ENCODE data around the gene SORL1-AS1.

The SORL1-AS1 gene

GRCh38 chr11:121453589-121454299, 977 bp upstream of the SORL1-AS1 start:
- peak overlapping the region; percentile 93 for H3K4me3 ChIP-seq (ENCODE audit: low read depth, low read length)
- no peak for TF ChIP-seq CTCF (IDR thresholded peaks at IDR 0.05; ENCODE audit: borderline replicate concordance, insufficient read depth, low read depth, low read length)

DNA sequence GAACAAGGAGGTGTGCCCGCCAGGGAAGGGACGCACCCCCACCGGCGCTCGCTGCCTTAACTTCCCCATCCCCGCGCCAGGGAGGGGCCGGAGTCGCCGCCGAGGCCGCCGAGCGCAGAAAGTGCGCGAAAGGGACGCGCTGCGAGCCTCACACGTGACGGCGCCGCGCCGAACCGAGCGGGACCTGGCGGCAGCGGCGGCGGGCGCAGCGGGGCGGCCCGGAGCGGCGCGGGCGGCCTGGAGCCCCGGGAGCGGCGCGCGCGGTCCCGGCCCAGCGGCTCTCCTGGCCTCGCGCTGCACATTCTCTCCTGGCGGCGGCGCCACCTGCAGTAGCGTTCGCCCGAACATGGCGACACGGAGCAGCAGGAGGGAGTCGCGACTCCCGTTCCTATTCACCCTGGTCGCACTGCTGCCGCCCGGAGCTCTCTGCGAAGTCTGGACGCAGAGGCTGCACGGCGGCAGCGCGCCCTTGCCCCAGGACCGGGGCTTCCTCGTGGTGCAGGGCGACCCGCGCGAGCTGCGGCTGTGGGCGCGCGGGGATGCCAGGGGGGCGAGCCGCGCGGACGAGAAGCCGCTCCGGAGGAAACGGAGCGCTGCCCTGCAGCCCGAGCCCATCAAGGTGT, 670 bp downstream of the SORL1-AS1 start, which contains the start of gene SORL1:
SORL1 (plus strand) TSS at position 329 of the 623 bp plus-strand sequence; CDS start at position 347, 18 bp downstream.
- peak within 1 kb of the TSS; percentile 93 for H3K4me3 ChIP-seq (ENCODE audit: low read depth, low read length)
- TF ChIP-seq CTCF (IDR thresholded peaks at IDR 0.05; ENCODE audit: borderline replicate concordance, insufficient read depth, low read depth, low read length) = peak; percentile 81

DNA sequence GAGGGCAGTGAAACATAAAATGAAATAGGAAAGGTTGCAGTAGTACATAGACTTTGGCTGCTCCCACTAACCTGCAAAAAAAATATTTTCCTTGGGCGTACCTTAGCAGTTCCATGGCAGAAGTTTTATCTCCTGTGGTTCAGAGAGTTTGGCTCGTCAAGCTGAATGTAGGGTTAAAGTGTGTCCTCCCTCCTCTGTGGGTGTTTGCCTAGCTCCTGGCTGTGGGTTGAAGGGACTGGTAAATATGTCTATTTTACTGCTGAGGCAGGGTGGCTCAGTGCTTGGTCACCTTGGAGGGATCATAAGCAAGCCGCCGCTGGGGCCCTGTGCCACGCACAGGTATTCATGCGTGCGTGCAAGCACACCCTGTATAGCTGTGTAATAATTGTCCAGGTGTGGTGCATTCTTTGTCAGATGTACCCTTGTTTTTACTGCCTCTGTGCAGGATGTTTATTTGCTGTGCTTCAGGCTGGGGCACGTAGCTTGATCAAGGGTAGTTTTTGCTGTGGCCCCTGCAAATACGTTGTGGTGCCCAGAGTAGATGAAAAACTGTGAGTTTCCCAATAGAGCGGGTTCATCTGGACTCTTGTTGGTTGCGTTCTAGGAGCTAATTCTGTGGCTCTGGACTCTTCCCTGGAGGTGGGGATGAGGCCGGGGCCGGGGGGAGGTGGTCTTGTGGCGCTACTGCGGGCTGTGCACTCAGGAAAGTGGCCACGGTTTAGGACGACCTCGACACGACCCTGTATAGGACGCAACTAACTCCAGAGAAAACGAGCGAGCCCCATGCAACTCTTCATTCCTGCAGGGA, 1.4 kb downstream of the SORL1-AS1 start:
- H3K4me3 ChIP-seq (ENCODE audit: low read depth, low read length) = peak overlapping the region; percentile 93
- TF ChIP-seq CTCF (IDR thresholded peaks at IDR 0.05; ENCODE audit: borderline replicate concordance, insufficient read depth, low read depth, low read length) = no peak

- H3K4me3 ChIP-seq (ENCODE audit: low read depth, low read length) = peak overlapping the region; percentile 32
- TF ChIP-seq CTCF (IDR thresholded peaks at IDR 0.05; ENCODE audit: borderline replicate concordance, insufficient read depth, low read depth, low read length) = no peak
Observed at GRCh38 chr11:121450401-121450800, 2.4 kb downstream of the SORL1-AS1 start.

DNA sequence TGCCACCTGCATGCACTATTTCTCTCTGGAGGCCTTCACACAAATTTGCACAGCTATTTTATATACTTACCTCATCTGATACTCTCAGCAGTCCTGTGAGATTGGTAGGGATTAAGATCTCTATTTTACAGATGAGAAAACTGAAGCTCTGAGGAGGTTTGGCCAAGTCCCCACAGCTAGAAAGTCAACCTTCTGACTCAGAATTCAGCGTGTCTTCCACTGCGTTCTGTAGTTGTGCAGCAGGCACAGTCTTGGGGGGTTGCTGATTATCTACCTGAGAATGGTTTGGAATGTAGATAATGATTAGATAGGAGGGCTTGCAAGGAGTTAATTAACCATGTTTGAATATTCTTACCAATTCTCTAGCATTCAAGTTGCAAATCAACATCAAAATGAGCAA, 3.1 kb downstream of the SORL1-AS1 start:
- no peak overlapping the region for H3K4me3 ChIP-seq (ENCODE audit: low read depth, low read length)
- no peak for TF ChIP-seq CTCF (IDR thresholded peaks at IDR 0.05; ENCODE audit: borderline replicate concordance, insufficient read depth, low read depth, low read length)

DNA sequence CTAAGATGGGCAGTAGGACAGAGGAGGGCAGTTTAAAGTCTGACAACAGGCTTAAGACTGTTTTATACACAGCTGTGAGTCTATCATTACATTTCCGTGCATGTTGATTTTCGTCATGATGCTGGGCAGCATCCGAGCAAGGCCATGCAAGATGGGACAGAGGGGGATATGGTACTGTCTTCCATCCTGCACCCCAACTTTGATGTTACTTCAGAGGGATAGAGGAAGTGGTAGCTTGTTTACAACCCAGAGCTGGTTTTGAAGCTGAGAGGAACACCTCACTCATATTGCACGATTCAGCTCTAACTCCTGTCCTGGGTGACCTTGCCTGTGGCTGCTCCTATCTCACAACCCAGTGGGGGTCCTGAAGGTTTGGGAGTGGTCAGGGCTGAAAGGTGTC, 3.6 kb downstream of the SORL1-AS1 start:
- no peak for TF ChIP-seq CTCF (IDR thresholded peaks at IDR 0.05; ENCODE audit: borderline replicate concordance, insufficient read depth, low read depth, low read length)
- no peak overlapping the region for H3K4me3 ChIP-seq (ENCODE audit: low read depth, low read length)
